ENCODE results near the gene COL5A2. TPM values are rescaled to one million over a fixed set of nuclear protein-coding genes. Genes with fewer than 3 reads are reported as not detected.
A peak's percentile ranks its signal among the peaks of the same experiment; 100 is the strongest.

COL5A2 gene
- polyA plus RNA-seq, 5 donors: 174 to 222 (median 211) TPM

- DNase-seq: peak; percentile 71 to 76
These were observed 29.5 kb downstream of the COL5A2 start for GRCh38 chr2:189150033-189150432.

DNA sequence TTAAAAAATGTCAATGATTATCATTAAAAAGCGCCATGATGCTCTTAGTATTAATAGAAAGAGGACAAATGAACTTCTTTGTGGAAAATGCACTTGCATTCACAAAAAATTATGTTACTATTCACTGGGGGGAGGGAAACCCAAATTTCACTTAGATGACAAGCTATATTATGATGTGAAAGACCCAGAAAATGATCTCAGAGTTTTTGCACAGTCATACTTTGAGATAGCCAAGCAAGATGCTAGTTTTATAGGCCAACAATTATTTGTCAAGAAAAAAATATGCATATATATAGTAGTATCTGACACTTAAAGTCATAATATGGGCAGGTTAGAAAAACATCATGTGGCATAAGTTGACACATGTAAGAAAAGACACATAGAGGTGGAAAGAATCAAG, 31.6 kb downstream of the COL5A2 start:
- no peak for DNase-seq

DNA sequence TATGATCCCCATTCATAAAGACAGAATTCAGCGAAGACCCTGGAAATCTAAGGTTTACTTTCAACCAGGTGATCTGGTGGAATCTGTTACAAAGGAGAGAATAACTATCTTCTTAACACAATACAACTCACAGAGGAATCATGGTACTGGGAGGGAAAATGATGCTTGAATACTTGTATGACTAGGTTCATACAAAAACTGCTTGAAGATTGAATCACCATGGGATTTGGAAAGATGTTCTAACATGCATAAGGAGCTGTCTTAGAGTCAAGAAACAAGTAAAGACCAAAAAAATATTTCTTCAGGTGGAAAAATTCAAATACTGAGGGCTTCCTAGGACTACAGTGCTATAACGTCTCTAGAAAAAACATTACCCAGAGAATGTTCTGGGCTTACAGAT, 32.2 kb downstream of the COL5A2 start:
- DNase-seq: no peak

DNA sequence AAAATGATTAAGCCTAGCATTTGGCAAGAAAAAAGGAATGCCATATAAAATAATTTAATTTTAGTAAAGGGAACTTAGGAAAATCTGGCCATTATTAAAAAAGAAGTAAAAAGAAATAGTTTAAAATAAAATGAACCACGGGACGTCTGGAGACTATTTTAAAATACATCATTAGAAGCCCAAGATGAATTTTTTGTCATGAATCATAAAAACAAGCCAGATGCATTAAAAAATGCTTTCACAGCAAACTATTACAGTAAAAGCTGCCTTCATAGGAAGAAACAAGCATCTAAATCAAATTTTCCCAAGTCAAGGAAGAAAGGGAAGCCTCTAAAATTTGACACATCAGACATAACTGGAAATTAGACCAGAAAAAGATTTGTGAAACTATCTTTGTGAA, 33.0 kb downstream of the COL5A2 start:
- no peak for DNase-seq

GRCh38 chr2:189144700-189145211, 34.8 kb downstream of the COL5A2 start:
- DNase-seq: peak; percentile 52 to 65

- DNase-seq: peak; percentile 29 to 35
These were observed 35.6 kb downstream of the COL5A2 start for GRCh38 chr2:189143925-189144324.

DNA sequence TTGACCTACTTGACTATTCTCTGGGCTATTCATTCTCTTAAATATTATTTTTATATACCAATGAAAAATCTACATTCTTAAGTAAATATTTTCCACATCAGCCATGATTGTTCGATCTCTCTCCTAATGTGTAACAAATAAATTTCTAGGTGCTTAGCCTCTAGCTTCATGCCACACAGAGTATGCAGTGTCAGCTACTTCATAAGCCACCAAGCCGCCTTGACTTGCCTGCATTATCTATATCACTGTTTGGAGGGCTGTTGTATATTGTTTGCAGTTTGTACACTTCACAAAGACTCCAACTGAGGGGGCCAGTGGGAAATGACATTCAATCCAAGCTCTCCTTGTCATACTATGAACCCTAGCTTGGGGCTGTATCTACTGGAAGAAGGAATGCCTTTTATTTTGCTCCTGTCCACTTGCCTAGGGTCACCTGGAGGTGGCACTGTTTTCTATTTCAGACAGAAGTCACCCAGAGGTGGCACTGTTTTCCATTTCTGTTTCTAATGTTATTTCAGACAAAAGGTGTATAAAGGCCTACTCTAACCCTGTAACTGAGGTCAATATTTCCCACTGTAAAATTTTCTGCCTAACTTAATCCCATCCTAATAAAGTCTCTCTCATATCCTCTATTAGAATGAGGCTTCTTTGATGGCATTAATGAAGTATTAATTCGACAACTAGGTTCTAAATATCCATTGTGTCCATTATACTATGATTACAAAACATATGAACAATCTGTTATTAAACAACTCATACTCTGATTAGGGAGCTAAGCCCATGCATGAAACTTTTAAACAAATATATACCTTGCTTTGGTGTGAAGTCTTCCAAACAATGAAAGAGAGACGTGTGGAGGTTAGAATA, 36.4 kb downstream of the COL5A2 start:
- no peak for DNase-seq

DNA sequence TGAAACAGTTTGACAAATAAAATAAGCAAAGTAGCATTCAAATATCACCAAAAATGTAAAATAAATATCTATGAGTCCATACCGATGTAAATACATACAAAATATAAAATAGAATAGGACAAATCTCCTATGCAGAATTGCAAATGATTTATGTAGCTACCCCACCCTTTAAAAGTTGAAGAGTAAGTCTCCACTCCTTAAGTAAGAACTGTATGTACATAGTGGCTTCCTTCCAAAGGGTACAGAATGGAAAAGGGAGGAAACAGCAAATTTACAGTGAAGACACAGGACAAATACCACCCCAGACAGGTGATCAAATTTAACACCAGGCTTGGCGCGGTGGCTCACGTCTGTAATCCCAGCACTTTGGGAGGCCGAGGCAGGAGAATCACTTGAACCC, 40.8 kb downstream of the COL5A2 start:
- DNase-seq: no peak

- no peak for DNase-seq
These were observed 42.0 kb downstream of the COL5A2 start for GRCh38 chr2:189137519-189137918.

DNA sequence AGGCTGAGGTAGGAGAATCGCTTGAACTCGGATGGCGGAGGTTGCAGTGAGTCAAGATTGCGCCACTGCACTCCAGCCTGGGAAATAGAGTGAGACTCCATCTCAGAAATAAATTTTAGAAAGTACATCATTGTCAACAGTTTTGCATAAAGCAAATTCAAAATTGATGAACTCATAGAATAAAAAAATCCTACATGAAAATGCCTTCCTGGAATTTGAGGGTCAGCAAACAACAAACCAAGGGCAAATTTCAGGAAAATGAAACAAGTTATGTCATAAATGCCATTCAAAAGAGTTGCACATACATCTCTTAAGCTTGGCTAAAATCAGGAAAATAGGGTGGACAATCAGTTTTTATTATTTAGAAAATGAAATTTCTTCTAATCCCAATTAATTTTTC, 45.1 kb downstream of the COL5A2 start:
- no peak for DNase-seq

DNA sequence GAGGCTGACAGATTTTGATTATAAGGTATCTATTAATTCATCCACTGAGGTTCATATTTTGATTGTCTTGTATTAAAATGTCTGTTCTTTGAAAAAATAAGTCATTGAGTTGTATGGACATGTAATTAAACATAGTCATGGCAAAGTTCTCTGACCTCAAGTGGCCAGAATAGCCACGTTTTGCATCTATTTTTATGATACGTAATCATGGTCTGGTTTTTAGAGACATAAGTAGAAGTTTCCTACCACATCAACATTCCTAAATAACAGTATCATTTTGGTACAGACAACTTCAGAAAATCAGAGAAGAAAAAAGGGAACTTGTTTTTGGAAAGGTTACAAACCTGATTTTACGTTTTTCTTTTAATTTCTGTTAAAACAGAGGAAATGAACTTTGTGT, 47.6 kb downstream of the COL5A2 start:
- DNase-seq: no peak

DNA sequence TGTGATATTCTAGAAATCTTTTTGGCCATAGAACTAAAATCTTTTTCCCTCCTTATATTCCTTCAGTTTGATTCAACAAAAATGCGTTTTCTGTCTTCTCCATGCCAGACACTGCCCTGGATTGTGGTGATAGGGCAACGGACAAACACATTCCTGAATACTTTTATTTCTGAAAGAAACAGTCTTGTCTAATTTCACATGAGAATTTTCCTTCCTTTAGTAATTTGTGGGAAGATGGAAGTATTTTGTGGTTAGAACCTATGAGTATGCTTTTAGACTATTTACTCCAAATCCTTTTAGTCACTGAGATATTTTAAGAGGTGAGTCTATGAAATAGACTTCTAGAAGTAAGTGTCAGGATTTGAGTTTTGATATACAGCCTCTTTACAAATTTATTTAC, 49.6 kb downstream of the COL5A2 start:
- no peak for DNase-seq

- DNase-seq: no peak
These were observed 50.6 kb downstream of the COL5A2 start for GRCh38 chr2:189128970-189129369.

- no peak for DNase-seq
These were observed 51.8 kb downstream of the COL5A2 start for GRCh38 chr2:189127756-189128155.

DNA sequence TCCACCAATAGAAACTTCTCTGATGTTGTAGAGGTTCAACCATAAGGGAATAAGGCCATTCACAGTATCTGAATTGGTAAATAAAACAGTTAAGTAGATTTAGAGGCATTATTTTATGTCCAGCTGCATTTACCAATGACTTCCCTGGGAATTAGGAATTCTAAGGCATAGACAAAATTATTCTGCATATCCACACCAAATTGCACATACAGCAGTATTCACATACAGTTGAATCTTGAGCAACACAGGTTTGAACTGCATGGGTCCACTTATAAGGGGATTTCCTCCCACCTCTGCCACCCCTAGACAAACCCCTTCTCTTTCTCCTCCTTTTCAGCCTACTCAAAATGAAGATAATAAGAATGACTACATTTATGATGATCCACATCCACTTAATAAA, 54.4 kb downstream of the COL5A2 start:
- no peak for DNase-seq

DNA sequence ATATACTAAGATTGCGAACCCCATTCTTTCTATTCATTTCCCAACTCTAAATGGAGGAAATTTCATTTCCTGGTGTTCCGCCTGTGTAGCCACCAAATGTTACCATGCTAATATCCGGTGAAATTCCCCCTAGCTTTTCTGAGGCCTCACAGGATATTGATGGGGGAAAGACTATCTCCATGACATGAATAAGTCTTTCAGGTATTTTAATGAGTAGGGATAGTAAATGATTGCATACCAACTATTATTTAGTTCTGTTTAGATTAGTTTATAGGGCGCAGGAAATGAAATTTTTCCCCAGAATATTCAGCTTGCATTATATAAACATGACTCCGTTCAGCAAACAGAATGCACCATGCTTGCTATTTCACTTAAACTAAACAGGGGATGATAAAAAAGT, 55.4 kb downstream of the COL5A2 start:
- DNase-seq: no peak

DNA sequence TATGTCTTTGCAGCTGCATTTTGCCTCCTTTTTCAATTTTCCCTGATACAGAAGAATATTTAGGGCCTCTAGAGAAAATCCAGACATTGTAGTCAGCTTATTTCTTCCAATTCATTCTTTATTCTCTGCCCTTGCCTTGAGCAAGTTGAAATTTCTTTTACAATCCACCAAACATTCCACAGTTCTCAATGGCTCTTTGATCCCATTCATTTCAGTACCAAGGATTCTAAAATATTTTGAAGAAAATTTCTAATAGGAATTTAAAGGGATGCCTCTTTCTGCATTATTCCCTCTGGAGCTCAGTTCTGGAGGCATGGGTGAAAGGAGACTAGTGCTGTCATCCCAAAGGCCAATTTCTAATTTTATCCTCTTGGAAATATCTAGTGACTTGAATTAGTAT, 61.2 kb downstream of the COL5A2 start:
- DNase-seq: no peak

DNA sequence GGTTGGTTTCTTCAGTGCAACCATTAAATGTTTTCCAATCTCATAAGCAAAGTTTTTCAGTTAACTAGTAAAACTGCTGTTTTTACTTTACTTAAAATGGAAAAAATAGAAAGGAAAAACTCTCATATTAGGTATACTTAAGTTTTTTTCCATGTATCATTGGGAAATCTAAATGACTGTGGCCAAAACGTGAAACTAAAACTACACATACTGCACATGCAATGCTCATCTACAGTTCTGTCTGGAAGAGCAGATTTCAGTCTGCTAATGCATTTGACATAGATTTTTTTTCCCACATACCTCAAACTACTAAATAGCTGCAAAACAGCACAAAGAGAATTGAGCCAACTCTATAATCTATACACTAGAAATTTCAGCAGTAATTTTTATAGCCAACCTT, 62.6 kb downstream of the COL5A2 start:
- no peak for DNase-seq

DNA sequence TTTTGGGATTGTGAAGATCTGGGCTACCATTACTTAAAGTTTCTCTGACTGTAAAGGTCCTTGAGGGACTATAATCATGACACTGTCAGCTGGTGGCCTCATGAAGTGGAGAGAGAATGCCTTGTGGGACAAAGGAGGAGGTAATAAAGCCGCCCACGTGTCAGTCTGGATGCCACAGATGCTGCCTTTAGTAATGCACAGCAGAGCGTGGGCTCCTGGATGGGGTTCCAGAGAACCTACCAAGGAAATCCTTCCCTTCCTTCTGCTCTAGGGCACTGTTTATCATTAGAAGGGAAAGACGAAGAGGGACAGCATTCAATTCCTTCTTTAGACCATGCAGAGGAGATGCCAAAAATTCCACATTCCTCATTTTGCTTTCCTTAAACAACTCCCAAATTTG, 63.5 kb downstream of the COL5A2 start:
- no peak for DNase-seq

- peak in 1 of 2 donors; percentile 21 for DNase-seq
These were observed 64.4 kb downstream of the COL5A2 start for GRCh38 chr2:189115126-189115525.

- no peak for DNase-seq
These were observed 65.6 kb downstream of the COL5A2 start for GRCh38 chr2:189113963-189114362.

- no peak for DNase-seq
These were observed 68.4 kb downstream of the COL5A2 start for GRCh38 chr2:189111063-189111715.

DNA sequence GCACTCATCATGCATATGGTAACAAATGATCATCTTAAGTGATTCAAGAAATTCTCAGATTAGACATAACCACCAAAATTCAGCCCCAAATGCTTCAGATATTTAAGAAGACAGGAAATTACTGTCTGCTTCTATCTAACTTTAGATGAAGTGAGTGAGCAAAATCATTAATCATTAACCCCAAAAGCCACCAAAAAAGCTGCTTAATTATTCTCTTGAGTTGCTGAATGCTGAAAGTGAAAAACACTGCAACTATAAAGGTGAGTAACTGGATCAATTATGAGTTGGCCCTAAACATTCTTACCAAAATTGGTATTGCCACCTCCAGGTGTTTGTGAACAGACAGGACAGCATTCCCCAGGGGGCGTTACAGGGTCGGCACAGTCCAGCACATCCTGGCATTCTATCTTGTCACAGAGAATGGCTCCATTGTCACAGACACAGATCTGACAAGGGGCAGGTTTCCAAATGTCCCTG, 69.6 kb downstream of the COL5A2 start:
- no peak for DNase-seq

All from right lung (tissue), 5 donors.